ENCODE results near the gene CIBAR2.

CIBAR2 gene

GRCh38 chr16:85084841-85085510 lies 27.3 kb downstream of the CIBAR2 start:
- no peak for DNase-seq (ENCODE audit: extremely low read depth in 1 of 2, low read depth in 1 of 2)

GRCh38 chr16:85083051-85083639 lies 29.1 kb downstream of the CIBAR2 start:
- no peak for DNase-seq (ENCODE audit: extremely low read depth in 1 of 2, low read depth in 1 of 2)

- no peak for DNase-seq (ENCODE audit: extremely low read depth in 1 of 2, low read depth in 1 of 2)
These were observed 29.9 kb downstream of the CIBAR2 start for GRCh38 chr16:85082173-85083050.

GRCh38 chr16:85081765-85082164 lies 30.5 kb downstream of the CIBAR2 start:
- no peak for DNase-seq (ENCODE audit: extremely low read depth in 1 of 2, low read depth in 1 of 2)

GRCh38 chr16:85081038-85081437 lies 31.2 kb downstream of the CIBAR2 start:
- DNase-seq (ENCODE audit: extremely low read depth in 1 of 2, low read depth in 1 of 2), result no peak

- no peak for DNase-seq (ENCODE audit: extremely low read depth in 1 of 2, low read depth in 1 of 2)
These were observed 32.3 kb downstream of the CIBAR2 start for GRCh38 chr16:85079785-85080570.

- DNase-seq (ENCODE audit: extremely low read depth in 1 of 2, low read depth in 1 of 2), result no peak
These were observed 33.3 kb downstream of the CIBAR2 start for GRCh38 chr16:85078952-85079351.

GRCh38 chr16:85078226-85078625 lies 34.0 kb downstream of the CIBAR2 start:
- no peak for DNase-seq (ENCODE audit: extremely low read depth in 1 of 2, low read depth in 1 of 2)

- DNase-seq (ENCODE audit: extremely low read depth in 1 of 2, low read depth in 1 of 2), result no peak
These were observed 34.6 kb downstream of the CIBAR2 start for GRCh38 chr16:85077576-85078125.

GRCh38 chr16:85077039-85077438 lies 35.2 kb downstream of the CIBAR2 start:
- no peak for DNase-seq (ENCODE audit: extremely low read depth in 1 of 2, low read depth in 1 of 2)

- DNase-seq (ENCODE audit: extremely low read depth in 1 of 2, low read depth in 1 of 2), result no peak
These were observed 36.9 kb downstream of the CIBAR2 start for GRCh38 chr16:85075236-85075924.

- DNase-seq (ENCODE audit: extremely low read depth in 1 of 2, low read depth in 1 of 2), result no peak
These were observed 37.9 kb downstream of the CIBAR2 start for GRCh38 chr16:85074225-85074914.

GRCh38 chr16:85072947-85073346 lies 39.3 kb downstream of the CIBAR2 start:
- DNase-seq (ENCODE audit: extremely low read depth in 1 of 2, low read depth in 1 of 2), result no peak

GRCh38 chr16:85072076-85072860 lies 40.0 kb downstream of the CIBAR2 start:
- no peak for DNase-seq (ENCODE audit: extremely low read depth in 1 of 2, low read depth in 1 of 2)

- no peak for DNase-seq (ENCODE audit: extremely low read depth in 1 of 2, low read depth in 1 of 2)
These were observed 43.1 kb downstream of the CIBAR2 start for GRCh38 chr16:85069171-85069570.

GRCh38 chr16:85068746-85069145 lies 43.5 kb downstream of the CIBAR2 start:
- no peak for DNase-seq (ENCODE audit: extremely low read depth in 1 of 2, low read depth in 1 of 2)

GRCh38 chr16:85067426-85067825 lies 44.8 kb downstream of the CIBAR2 start:
- no peak for DNase-seq (ENCODE audit: extremely low read depth in 1 of 2, low read depth in 1 of 2)

GRCh38 chr16:85067024-85067423 lies 45.2 kb downstream of the CIBAR2 start:
- no peak for DNase-seq (ENCODE audit: extremely low read depth in 1 of 2, low read depth in 1 of 2)
